Prostate gland (tissue), 2 donors: ENCODE measurements around the gene ATP8B2. TPM values are rescaled to one million over a fixed set of nuclear protein-coding genes. Genes with fewer than 3 reads are reported as not detected.

Source experiments
- DNase-seq: peaks from one replicate; pipeline ENCODE4 v3.0.0-alpha.2; 2019; ENCODE audit warnings: low spot score
- H3K27ac ChIP-seq, 2 donors: fragments of 200-600 bp; sonication (generic); 2 replicates each; pipeline ENCODE4 v1.5.1; 2017 to 2019
- H3K27me3 ChIP-seq: fragments of 200-600 bp; sonication (generic); replicated peaks from 2 replicates; pipeline ENCODE4 v1.5.1; 2019; ENCODE audit not compliant: insufficient read depth
- H3K36me3 ChIP-seq, 2 donors: fragments of 200-600 bp; sonication (generic); 1 replicate in 1 of 2; 2 replicates in 1 of 2; pipeline versions ENCODE4 v1.5.1 to v1.8.1; 2017 to 2019
- H3K4me1 ChIP-seq: fragments of 200-600 bp; sonication (generic); replicated peaks from 2 replicates; pipeline ENCODE4 v1.5.1; 2019
- H3K4me3 ChIP-seq, 2 donors: fragments of 200-600 bp; sonication (generic); 2 replicates each; pipeline ENCODE4 v1.5.1; 2017 to 2019
- H3K9me3 ChIP-seq: fragments of 200-600 bp; sonication (generic); 2 replicates; pipeline ENCODE4 v1.5.1; 2017
- POLR2A ChIP-seq: fragments of 450-650 bp; IDR thresholded peaks from one replicate; pipeline ENCODE4 v1.6.1; 2016; ENCODE audit warnings: antibody characterized with exemption, mild to moderate bottlenecking
- POLR2AphosphoS5 ChIP-seq: sonication (generic); formaldehyde crosslinking; IDR thresholded peaks from one replicate; pipeline ENCODE4 v1.6.1; 2017; ENCODE audit warnings: antibody characterized with exemption
- WGBS: methylation state at CpG from one replicate; pipeline ENCODE4 v1.1.5; 2018; 5-methylcytosine and 5-hydroxymethylcytosine counted together
- intact Hi-C: fragments of 100-400 bp; cut with DNase I; formaldehyde crosslinking; loops from one replicate; pipeline ENCODE4 v1.14.2; 2022
- total RNA-seq, 2 donors: library from RNA; depleted of rRNA; stranded (reverse); fragments of >200 nt; gene quantifications; one replicate each; pipeline ENCODE4 v1.1.0, GENCODE V29; 2016
- TF ChIP-seq, protein P1 (sequence below), 4 experiments: fragments of 200-600 bp in 2 of 4; fragments of 450-650 bp in 2 of 4; sonication (generic) in 2 of 4; IDR thresholded peaks; 1 replicate in 3 of 4; 2 replicates in 1 of 4; pipeline ENCODE4 v1.5.1; 2016 to 2019; ENCODE audit warnings: antibody characterized with exemption in 4 of 4, mild to moderate bottlenecking in 2 of 4, moderate library complexity in 2 of 4

ATP8B2 gene
- total RNA-seq, 2 donors from 2014 or later: 88.9 to 171 TPM

DNA sequence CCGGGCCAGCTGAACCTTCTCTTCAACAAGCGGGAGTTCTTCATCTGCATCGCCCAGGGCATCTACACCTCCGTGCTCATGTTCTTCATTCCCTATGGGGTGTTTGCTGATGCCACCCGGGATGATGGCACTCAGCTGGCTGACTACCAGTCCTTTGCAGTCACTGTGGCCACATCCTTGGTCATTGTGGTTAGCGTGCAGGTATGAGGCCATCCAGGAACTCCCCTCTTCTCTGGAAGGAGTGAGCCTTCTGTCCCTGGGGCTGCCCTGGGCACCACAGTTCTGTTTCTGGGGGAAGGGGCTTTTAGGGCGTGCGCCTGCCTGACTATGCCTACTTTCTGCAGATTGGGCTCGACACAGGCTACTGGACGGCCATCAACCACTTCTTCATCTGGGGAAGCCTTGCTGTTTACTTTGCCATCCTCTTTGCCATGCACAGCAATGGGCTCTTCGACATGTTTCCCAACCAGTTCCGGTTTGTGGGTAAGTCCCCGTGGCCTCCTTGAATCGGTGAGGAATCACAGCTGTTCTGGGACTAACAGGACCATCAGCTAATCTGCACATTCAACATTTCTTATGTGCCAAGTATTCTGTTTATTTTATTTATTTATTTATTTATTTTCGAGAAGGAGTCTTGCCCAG lies 21.1 kb downstream of the ATP8B2 start:
- no peak overlapping the region for H3K27ac ChIP-seq
- no peaks in the 10 kb centered on the region for H3K9me3 ChIP-seq
- H3K4me3 ChIP-seq: no peak overlapping the region
- no peak for DNase-seq
- H3K36me3 ChIP-seq: peaks cover 25 to 49% of the 10 kb centered on the region in 2 donors
- H3K4me1 ChIP-seq: no peaks in the 10 kb centered on the region
- WGBS: 92% methylated on average over 15 of the region's 15 CpGs
- intact Hi-C loops: loop anchor here (10.0 kb wide), 1 partner anchor 118 kb away; no protein-coding TSS in a partner anchor
- no peaks in the 10 kb centered on the region for H3K27me3 ChIP-seq
- TF ChIP-seq, protein P1, sequence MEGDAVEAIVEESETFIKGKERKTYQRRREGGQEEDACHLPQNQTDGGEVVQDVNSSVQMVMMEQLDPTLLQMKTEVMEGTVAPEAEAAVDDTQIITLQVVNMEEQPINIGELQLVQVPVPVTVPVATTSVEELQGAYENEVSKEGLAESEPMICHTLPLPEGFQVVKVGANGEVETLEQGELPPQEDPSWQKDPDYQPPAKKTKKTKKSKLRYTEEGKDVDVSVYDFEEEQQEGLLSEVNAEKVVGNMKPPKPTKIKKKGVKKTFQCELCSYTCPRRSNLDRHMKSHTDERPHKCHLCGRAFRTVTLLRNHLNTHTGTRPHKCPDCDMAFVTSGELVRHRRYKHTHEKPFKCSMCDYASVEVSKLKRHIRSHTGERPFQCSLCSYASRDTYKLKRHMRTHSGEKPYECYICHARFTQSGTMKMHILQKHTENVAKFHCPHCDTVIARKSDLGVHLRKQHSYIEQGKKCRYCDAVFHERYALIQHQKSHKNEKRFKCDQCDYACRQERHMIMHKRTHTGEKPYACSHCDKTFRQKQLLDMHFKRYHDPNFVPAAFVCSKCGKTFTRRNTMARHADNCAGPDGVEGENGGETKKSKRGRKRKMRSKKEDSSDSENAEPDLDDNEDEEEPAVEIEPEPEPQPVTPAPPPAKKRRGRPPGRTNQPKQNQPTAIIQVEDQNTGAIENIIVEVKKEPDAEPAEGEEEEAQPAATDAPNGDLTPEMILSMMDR (IDR thresholded peaks at IDR 0.05): no peak
- no peak for TF ChIP-seq POLR2AphosphoS5
- no peak for TF ChIP-seq POLR2A

DNA sequence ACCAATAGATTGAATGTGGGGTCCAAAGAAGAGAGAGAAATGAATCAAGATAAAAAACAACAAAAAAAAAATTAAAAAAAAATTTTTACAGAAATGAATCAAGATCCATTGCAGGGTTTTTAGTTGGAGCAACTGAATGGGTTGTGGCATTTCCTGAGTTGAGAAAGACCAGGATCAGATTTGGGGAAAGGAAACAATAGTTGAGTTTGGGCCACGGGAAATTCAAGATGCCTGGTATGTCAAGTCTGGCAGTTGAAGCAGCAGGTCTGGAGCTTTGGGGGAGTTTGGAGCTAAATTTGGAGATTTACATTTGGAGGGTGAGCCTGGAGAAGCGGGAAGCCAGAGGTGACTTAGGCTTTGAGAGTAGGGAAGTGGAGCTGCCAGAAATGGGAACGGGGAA lies 22.6 kb downstream of the ATP8B2 start:
- DNase-seq: no peak
- WGBS: 79% methylated on average over 3 of the region's 3 CpGs
- peak overlapping the region in 1 of 2 donors; percentile 86 for H3K27ac ChIP-seq
- intact Hi-C loops: loop anchor here (10.0 kb wide), 1 partner anchor 117 kb away; no protein-coding TSS in a partner anchor
- H3K4me1 ChIP-seq: peaks cover 6% of the 10 kb centered on the region
- no peak overlapping the region for H3K4me3 ChIP-seq
- H3K36me3 ChIP-seq: peaks cover 18 to 45% of the 10 kb centered on the region in 2 donors
- no peak for TF ChIP-seq POLR2AphosphoS5
- no peak for TF ChIP-seq POLR2A
- TF ChIP-seq, protein P1 (IDR thresholded peaks at IDR 0.05): no peak
- H3K9me3 ChIP-seq: no peaks in the 10 kb centered on the region
- H3K27me3 ChIP-seq: no peaks in the 10 kb centered on the region

DNA sequence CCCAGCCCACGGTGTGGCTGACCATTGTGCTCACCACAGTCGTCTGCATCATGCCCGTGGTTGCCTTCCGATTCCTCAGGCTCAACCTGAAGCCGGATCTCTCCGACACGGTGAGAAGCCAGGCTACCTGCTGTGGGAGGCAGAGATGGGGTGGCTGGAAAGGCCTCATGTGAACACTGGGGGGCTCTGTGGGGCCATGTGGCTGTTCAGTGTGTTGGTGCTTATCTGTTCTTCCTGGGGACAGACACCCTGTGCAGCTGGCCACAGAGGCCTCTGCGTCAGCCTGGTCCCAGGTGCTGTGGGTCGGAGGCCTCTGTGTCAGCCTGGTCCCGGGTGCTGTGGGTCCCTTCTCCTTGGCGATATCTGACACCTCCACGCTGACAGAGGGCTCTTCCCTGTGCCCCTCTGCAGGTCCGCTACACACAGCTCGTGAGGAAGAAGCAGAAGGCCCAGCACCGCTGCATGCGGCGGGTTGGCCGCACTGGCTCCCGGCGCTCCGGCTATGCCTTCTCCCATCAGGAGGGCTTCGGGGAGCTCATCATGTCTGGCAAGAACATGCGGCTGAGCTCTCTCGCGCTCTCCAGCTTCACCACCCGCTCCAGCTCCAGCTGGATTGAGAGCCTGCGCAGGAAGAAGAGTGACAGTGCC lies 23.2 kb downstream of the ATP8B2 start:
- 89% methylated on average over 26 of the region's 27 CpGs for WGBS
- TF ChIP-seq POLR2AphosphoS5 (no peak), POLR2A (no peak)
- TF ChIP-seq, protein P1 (IDR thresholded peaks at IDR 0.05): no peak
- Histone ChIP-seq H3K4me3 (no peak overlapping the region), H3K27ac (peak overlapping the region in 1 of 2 donors; percentile 86), H3K27me3 (no peaks in the 10 kb centered on the region), H3K9me3 (no peaks in the 10 kb centered on the region), H3K36me3 (peaks cover 12 to 39% of the 10 kb centered on the region in 2 donors), H3K4me1 (peaks cover 6% of the 10 kb centered on the region)
- no peak for DNase-seq
- intact Hi-C loops: loop anchor here (10.0 kb wide), 1 partner anchor 116 kb away; no protein-coding TSS in a partner anchor

DNA sequence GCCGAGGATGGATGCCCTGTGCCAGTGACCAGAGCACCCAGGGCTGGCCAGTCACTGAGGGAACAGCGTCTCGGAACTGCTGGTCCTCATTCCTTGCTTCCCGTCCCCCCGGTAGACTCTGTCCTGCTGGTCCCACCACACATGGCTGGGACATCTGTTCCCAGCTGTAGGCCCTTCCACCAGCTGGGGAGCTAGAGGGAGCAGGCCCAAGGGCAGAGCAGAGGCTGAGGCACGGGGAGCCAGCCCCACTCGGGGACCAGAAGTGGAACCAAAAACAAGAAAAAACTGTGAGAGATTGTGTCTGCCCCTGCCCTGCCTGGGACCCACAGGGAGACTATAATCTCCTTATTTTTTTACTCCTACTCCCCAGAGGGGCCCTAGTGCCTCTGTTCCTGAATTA lies 23.8 kb downstream of the ATP8B2 start:
- Histone ChIP-seq H3K4me1 (peaks cover 6% of the 10 kb centered on the region), H3K27ac (peak overlapping the region in 1 of 2 donors; percentile 86), H3K36me3 (peaks cover 8 to 34% of the 10 kb centered on the region in 2 donors), H3K27me3 (no peaks in the 10 kb centered on the region), H3K9me3 (no peaks in the 10 kb centered on the region), H3K4me3 (no peak overlapping the region)
- 71% methylated on average over 7 of the region's 7 CpGs for WGBS
- DNase-seq: no peak
- TF ChIP-seq POLR2A: no peak
- no peak for TF ChIP-seq POLR2AphosphoS5
- TF ChIP-seq, protein P1 (IDR thresholded peaks at IDR 0.05): no peak
- intact Hi-C loops: loop anchor here (10.0 kb wide), 1 partner anchor 116 kb away; no protein-coding TSS in a partner anchor
